GM12878 (cell line): ENCODE results near the gene NAT14. TPM values are rescaled to one million over a fixed set of nuclear protein-coding genes. Genes with fewer than 3 reads are reported as not detected.
A peak's percentile ranks its signal among the peaks of the same experiment; 100 is the strongest.

Source experiments
- ATAC-seq: fragments of 200-7000 bp; cut with Tn5 transposase; 3 replicates; pipeline ENCODE4 v1.9.1; 2020; ENCODE audit warnings: mild to moderate bottlenecking, moderate library complexity
- BruUV-seq: library from RNA; stranded (reverse); fragments of 400-500 nt; replicated peaks from 2 replicates; lab custom pipeline; 2021; lab: Mats Ljungman, UMichigan
- CTCF ChIA-PET: fragments of 300-600 bp; sonication (Branson Sonifier 250); formaldehyde crosslinking; extraction: SDS; loops from one replicate; lab custom pipeline; 2021; ENCODE audit warnings: inconsistent platforms; lab: Yijun Ruan, JAX
- POLR2A ChIA-PET: fragments of 350-600 bp; formaldehyde crosslinking; extraction: SDS; loops from one replicate; lab custom pipeline; 2021; ENCODE audit warnings: inconsistent platforms; lab: Charles Lee
- RAD21 ChIA-PET: fragments of 300-600 bp; sonication (Branson Sonifier 250); formaldehyde crosslinking; loops from one replicate; lab custom pipeline; 2023; ENCODE audit warnings: antibody characterized with exemption; ENCODE audit not compliant: unreplicated experiment; lab: Charles Lee
- SMC1A ChIA-PET: fragments of 300-600 bp; sonication (Branson Sonifier 250); formaldehyde crosslinking; loops from one replicate; lab custom pipeline; 2023; ENCODE audit not compliant: unreplicated experiment, uncharacterized antibody; lab: Charles Lee
- DNase-seq: peaks from one replicate; pipeline ENCODE4 v3.0.0-alpha.2; 2011; ENCODE audit warnings: low read depth, low spot score
- FAIRE-seq: peaks from 3 replicates; lab custom pipeline; 2011; peaks lifted over from hg19 to GRCh38; lab: Jason Lieb, UNC
- H2AFZ ChIP-seq: 2 replicates; pipeline ENCODE4 v1.6.0; 2011; ENCODE audit warnings: low read depth, low read length, control low read depth; ENCODE audit not compliant: control insufficient read depth
- H3K27ac ChIP-seq: 2 replicates; pipeline ENCODE4 v1.5.1; 2011; ENCODE audit warnings: control low read depth; ENCODE audit not compliant: control insufficient read depth, insufficient read depth
- H3K27me3 ChIP-seq, 2 experiments: replicated peaks in 1 of 2; 2 replicates each; pipeline versions ENCODE4 v1.6.0 to v1.6.1; 2011; ENCODE audit warnings: low read length in 1 of 2; ENCODE audit not compliant: control insufficient read depth in 2 of 2, insufficient read depth in 2 of 2
- H3K36me3 ChIP-seq, 2 experiments: 2 replicates each; pipeline ENCODE4 v1.5.1; 2011; ENCODE audit warnings: low read length in 1 of 2; ENCODE audit not compliant: control insufficient read depth in 2 of 2, insufficient read depth in 2 of 2
- H3K4me1 ChIP-seq: 2 replicates; pipeline ENCODE4 v1.6.1; 2011; ENCODE audit warnings: mild to moderate bottlenecking, low read length, moderate library complexity, mixed read lengths; ENCODE audit not compliant: control insufficient read depth, insufficient read depth
- H3K4me2 ChIP-seq: 2 replicates; pipeline ENCODE4 v1.6.0; 2011; ENCODE audit warnings: control low read depth; ENCODE audit not compliant: control insufficient read depth, insufficient read depth
- H3K4me3 ChIP-seq: fragments of 200-600 bp; sonication (generic); 2 replicates; pipeline ENCODE4 v1.5.1; 2016
- H3K79me2 ChIP-seq: 2 replicates; pipeline ENCODE4 v1.6.0; 2011; ENCODE audit warnings: low read length; ENCODE audit not compliant: control insufficient read depth, insufficient read depth
- H3K9ac ChIP-seq: 2 replicates; pipeline ENCODE4 v1.8.0; 2011; ENCODE audit warnings: low read length, control low read depth, mixed read lengths; ENCODE audit not compliant: control insufficient read depth, insufficient read depth
- H3K9me3 ChIP-seq: replicated peaks from 3 replicates; pipeline ENCODE4 v1.5.1; 2011; ENCODE audit warnings: mild to moderate bottlenecking, low read length; ENCODE audit not compliant: control insufficient read depth, insufficient read depth
- H4K20me1 ChIP-seq: 2 replicates; pipeline ENCODE4 v1.6.0; 2011; ENCODE audit not compliant: control insufficient read depth, insufficient read depth
- SPI1 ChIP-seq: IDR thresholded peaks from 2 replicates; pipeline ENCODE4 v1.6.1; 2011; ENCODE audit warnings: low read depth, mild to moderate bottlenecking, low read length, moderate library complexity, borderline replicate concordance; ENCODE audit not compliant: insufficient read depth
- WGBS: methylation state at CpG from one replicate; pipeline ENCODE4 v1.1.6; 2016; ENCODE audit warnings: low lambda C conversion rate; ENCODE audit not compliant: insufficient replicate concordance, insufficient coverage; ENCODE audit errors: missing lambda C conversion rate; 5-methylcytosine and 5-hydroxymethylcytosine counted together
- in situ Hi-C: fragments of 300-500 bp; cut with MboI; formaldehyde crosslinking; loops from 9 replicates; pipeline ENCODE4 v1.14.3; 2018; ENCODE audit warnings: mixed read lengths
- intact Hi-C: fragments of 100-400 bp; cut with micrococcal nuclease; formaldehyde crosslinking; loops from one replicate; pipeline ENCODE4 v1.14.2; 2022; ENCODE audit not compliant: unreplicated experiment
- polyA plus RNA-seq, 11 experiments: library from polyadenylated mRNA; depleted of rRNA in 4 of 11; unstranded in 6 of 11; stranded (reverse) in 5 of 11; fragments of >200 nt; fragmentation: Nextera tagmentation in 4 of 11; fragmentation: Illumina TruSeq in 1 of 11; extraction: Ambion mirVana in 4 of 11; extraction: Trizol in 1 of 11; gene quantifications; 1 replicate in 1 of 11; 2 replicates in 10 of 11; pipeline versions ENCODE4 v1.2.1 to v1.2.3, GENCODE V29; 2011 to 2016; ENCODE audit warnings: inconsistent platforms in 2 of 11, missing spikeins in 2 of 11, low read depth in 1 of 11
- total RNA-seq, 4 experiments: library from RNA; depleted of rRNA in 3 of 4; stranded (reverse); fragments of >200 nt in 3 of 4; fragmentation: Illumina TruSeq in 1 of 4; extraction: Trizol in 1 of 4; gene quantifications; 2 replicates each; pipeline versions ENCODE4 v1.2.1 to v1.2.3, GENCODE V29; 2013 to 2021
- TF ChIP-seq, protein P1 (sequence below): fragments of 450-650 bp; formaldehyde crosslinking; IDR thresholded peaks from 2 replicates; pipeline ENCODE4 v1.4.0; 2020; ENCODE audit warnings: mild to moderate bottlenecking, moderate library complexity

NAT14 gene
- total and polyA plus RNA-seq, 10 of the 15 experiments (the other 5 are each of a cell fraction or from before 2014, with no cell fraction given), result 0.87 to 23.6 (median 9.7) TPM

GRCh38 chr19:55441319-55441691, 43.7 kb upstream of the NAT14 start:
- FAIRE-seq (no peak), ATAC-seq (peak; percentile 37), DNase-seq (no peak)
- CTCF ChIA-PET, result no interaction called here
- no peak overlapping the region for H3K4me2 ChIP-seq
- no TSS peak for BruUV-seq
- WGBS, result 2% methylated on average over 21 of the region's 21 CpGs
- peaks cover 0 to 1% of the 10 kb centered on the region in 2 experiments; a peak in 2 of 4 replicates for H3K27me3 ChIP-seq
- H3K9me3 ChIP-seq, result no peaks in the 10 kb centered on the region
- no peak overlapping the region for H3K27ac ChIP-seq
- H3K4me3 ChIP-seq, result no peak overlapping the region
- H4K20me1 ChIP-seq, result no peaks in the 10 kb centered on the region
- no peak overlapping the region for H3K9ac ChIP-seq
- H3K36me3 ChIP-seq, result no peaks in the 10 kb centered on the region
- H2AFZ ChIP-seq, result no peak overlapping the region
- intact Hi-C loops (no loop called here), in situ Hi-C loops (no loop called here)
- SMC1A ChIA-PET, result no interaction called here
- peak; percentile 60; the same call in 1 of the 2 replicates for TF ChIP-seq SPI1
- TF ChIP-seq, protein P1, sequence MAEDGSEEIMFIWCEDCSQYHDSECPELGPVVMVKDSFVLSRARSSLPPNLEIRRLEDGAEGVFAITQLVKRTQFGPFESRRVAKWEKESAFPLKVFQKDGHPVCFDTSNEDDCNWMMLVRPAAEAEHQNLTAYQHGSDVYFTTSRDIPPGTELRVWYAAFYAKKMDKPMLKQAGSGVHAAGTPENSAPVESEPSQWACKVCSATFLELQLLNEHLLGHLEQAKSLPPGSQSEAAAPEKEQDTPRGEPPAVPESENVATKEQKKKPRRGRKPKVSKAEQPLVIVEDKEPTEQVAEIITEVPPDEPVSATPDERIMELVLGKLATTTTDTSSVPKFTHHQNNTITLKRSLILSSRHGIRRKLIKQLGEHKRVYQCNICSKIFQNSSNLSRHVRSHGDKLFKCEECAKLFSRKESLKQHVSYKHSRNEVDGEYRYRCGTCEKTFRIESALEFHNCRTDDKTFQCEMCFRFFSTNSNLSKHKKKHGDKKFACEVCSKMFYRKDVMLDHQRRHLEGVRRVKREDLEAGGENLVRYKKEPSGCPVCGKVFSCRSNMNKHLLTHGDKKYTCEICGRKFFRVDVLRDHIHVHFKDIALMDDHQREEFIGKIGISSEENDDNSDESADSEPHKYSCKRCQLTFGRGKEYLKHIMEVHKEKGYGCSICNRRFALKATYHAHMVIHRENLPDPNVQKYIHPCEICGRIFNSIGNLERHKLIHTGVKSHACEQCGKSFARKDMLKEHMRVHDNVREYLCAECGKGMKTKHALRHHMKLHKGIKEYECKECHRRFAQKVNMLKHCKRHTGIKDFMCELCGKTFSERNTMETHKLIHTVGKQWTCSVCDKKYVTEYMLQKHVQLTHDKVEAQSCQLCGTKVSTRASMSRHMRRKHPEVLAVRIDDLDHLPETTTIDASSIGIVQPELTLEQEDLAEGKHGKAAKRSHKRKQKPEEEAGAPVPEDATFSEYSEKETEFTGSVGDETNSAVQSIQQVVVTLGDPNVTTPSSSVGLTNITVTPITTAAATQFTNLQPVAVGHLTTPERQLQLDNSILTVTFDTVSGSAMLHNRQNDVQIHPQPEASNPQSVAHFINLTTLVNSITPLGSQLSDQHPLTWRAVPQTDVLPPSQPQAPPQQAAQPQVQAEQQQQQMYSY (CRISPR knock-in tag), result no peak
- POLR2A ChIA-PET, result no interaction called here
- H3K4me1 ChIP-seq, result no peaks in the 10 kb centered on the region
- RAD21 ChIA-PET, result no interaction called here
- no peaks in the 10 kb centered on the region for H3K79me2 ChIP-seq
